ENCODE data around the gene FOXE3. TPM values are rescaled to one million over a fixed set of nuclear protein-coding genes. Genes with fewer than 3 reads are reported as not detected.

The FOXE3 gene
- total RNA-seq (not detected), polyA plus RNA-seq (not detected)

DNA sequence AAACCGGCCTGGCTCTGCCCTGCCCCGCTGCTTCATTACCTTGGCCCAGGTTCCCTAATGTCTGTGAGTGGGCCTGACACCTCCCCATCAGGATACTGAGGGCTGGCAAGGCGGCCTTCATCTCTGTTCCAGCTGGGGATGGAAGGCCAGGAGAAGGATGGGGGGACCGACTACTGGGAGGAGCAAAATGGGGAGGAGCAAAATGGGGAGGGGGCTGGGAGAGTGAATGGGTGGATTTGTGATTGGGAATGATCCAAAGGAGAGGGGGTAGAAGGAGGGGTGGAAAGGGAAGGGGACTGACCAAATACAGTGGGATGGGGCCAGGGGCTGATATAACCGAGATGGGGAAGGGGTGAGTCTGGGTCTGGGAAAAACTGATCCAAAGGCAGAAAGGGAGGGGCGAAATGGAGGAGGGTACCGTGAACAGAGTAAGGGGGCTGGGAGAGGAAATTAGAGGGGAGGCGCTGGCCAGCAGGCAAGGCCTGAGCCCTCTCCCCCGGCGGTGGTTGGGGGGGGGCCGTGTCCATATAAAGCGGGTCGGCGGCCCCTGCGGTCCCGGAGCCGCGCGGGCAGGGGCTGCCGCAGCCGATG is at the start of gene FOXE3:
FOXE3 (plus strand) TSS at position 558 of the 591 bp plus-strand sequence; CDS start at position 589, 31 bp downstream.
- 24% methylated on average over 21 of the region's 21 CpGs for WGBS
- peaks cover 0 to 7% (median 3%) of the 10 kb centered on the region in 4 donors for H3K27me3 ChIP-seq (ENCODE audit: control insufficient read depth in 4 of 4, insufficient read depth in 4 of 4, low read length in 3 of 4)
- peaks cover 0 to 8% (median 3%) of the 10 kb centered on the region in 4 donors for H3K4me1 ChIP-seq (ENCODE audit: control insufficient read depth in 4 of 4, insufficient read depth in 4 of 4, low read length in 3 of 4)
- TF ChIP-seq FOXA2 (IDR thresholded peaks at IDR 0.05) (no peak), TAF1 (conservative IDR thresholded peaks at IDR 0.05) (no peak), NR2F2 (IDR thresholded peaks at IDR 0.05) (no peak), RXRA (IDR thresholded peaks at IDR 0.05) (no peak), GABPA (IDR thresholded peaks at IDR 0.05 in 1 of 2, conservative IDR thresholded peaks at IDR 0.05 in 1 of 2) (no peak), SP1 (IDR thresholded peaks at IDR 0.05) (no peak), FOXA1 (IDR thresholded peaks at IDR 0.05) (no peak), YY1 (IDR thresholded peaks at IDR 0.05) (no peak), HNF4G (IDR thresholded peaks at IDR 0.05) (no peak), JUND (IDR thresholded peaks at IDR 0.05) (no peak), HNF4A (conservative IDR thresholded peaks at IDR 0.05) (no peak), EGR1 (IDR thresholded peaks at IDR 0.05; ENCODE audit: low read depth in 2 of 2) (no peak), RAD21 (IDR thresholded peaks at IDR 0.05) (no peak)
- TF ChIP-seq, protein P1, sequence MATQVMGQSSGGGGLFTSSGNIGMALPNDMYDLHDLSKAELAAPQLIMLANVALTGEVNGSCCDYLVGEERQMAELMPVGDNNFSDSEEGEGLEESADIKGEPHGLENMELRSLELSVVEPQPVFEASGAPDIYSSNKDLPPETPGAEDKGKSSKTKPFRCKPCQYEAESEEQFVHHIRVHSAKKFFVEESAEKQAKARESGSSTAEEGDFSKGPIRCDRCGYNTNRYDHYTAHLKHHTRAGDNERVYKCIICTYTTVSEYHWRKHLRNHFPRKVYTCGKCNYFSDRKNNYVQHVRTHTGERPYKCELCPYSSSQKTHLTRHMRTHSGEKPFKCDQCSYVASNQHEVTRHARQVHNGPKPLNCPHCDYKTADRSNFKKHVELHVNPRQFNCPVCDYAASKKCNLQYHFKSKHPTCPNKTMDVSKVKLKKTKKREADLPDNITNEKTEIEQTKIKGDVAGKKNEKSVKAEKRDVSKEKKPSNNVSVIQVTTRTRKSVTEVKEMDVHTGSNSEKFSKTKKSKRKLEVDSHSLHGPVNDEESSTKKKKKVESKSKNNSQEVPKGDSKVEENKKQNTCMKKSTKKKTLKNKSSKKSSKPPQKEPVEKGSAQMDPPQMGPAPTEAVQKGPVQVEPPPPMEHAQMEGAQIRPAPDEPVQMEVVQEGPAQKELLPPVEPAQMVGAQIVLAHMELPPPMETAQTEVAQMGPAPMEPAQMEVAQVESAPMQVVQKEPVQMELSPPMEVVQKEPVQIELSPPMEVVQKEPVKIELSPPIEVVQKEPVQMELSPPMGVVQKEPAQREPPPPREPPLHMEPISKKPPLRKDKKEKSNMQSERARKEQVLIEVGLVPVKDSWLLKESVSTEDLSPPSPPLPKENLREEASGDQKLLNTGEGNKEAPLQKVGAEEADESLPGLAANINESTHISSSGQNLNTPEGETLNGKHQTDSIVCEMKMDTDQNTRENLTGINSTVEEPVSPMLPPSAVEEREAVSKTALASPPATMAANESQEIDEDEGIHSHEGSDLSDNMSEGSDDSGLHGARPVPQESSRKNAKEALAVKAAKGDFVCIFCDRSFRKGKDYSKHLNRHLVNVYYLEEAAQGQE (IDR thresholded peaks at IDR 0.05): no peak
- TF ChIP-seq, protein P2, sequence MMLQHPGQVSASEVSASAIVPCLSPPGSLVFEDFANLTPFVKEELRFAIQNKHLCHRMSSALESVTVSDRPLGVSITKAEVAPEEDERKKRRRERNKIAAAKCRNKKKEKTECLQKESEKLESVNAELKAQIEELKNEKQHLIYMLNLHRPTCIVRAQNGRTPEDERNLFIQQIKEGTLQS (IDR thresholded peaks at IDR 0.05): no peak
- TF ChIP-seq, protein P3, sequence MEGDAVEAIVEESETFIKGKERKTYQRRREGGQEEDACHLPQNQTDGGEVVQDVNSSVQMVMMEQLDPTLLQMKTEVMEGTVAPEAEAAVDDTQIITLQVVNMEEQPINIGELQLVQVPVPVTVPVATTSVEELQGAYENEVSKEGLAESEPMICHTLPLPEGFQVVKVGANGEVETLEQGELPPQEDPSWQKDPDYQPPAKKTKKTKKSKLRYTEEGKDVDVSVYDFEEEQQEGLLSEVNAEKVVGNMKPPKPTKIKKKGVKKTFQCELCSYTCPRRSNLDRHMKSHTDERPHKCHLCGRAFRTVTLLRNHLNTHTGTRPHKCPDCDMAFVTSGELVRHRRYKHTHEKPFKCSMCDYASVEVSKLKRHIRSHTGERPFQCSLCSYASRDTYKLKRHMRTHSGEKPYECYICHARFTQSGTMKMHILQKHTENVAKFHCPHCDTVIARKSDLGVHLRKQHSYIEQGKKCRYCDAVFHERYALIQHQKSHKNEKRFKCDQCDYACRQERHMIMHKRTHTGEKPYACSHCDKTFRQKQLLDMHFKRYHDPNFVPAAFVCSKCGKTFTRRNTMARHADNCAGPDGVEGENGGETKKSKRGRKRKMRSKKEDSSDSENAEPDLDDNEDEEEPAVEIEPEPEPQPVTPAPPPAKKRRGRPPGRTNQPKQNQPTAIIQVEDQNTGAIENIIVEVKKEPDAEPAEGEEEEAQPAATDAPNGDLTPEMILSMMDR (IDR thresholded peaks at IDR 0.05; ENCODE audit: low read depth, low read length, missing input control): no peak
- TF ChIP-seq, protein P4, sequence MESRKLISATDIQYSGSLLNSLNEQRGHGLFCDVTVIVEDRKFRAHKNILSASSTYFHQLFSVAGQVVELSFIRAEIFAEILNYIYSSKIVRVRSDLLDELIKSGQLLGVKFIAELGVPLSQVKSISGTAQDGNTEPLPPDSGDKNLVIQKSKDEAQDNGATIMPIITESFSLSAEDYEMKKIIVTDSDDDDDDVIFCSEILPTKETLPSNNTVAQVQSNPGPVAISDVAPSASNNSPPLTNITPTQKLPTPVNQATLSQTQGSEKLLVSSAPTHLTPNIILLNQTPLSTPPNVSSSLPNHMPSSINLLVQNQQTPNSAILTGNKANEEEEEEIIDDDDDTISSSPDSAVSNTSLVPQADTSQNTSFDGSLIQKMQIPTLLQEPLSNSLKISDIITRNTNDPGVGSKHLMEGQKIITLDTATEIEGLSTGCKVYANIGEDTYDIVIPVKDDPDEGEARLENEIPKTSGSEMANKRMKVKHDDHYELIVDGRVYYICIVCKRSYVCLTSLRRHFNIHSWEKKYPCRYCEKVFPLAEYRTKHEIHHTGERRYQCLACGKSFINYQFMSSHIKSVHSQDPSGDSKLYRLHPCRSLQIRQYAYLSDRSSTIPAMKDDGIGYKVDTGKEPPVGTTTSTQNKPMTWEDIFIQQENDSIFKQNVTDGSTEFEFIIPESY (IDR thresholded peaks at IDR 0.05): no peak
- TF ChIP-seq, protein P5, sequence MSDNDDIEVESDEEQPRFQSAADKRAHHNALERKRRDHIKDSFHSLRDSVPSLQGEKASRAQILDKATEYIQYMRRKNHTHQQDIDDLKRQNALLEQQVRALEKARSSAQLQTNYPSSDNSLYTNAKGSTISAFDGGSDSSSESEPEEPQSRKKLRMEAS (IDR thresholded peaks at IDR 0.05): no peak
- DNase-seq (ENCODE audit: low spot score): no peak
- peak within 1 kb of the TSS in 1 of 3 donors; percentile 31 for H3K4me3 ChIP-seq (ENCODE audit: low read depth in 1 of 3, low read length in 3 of 3)
- no peak within 1 kb of the TSS for H3K27ac ChIP-seq (ENCODE audit: low read depth in 1 of 2, low read length in 2 of 2)
- H3K9me3 ChIP-seq (ENCODE audit: control insufficient read depth in 4 of 4, low read length in 3 of 4): no peaks in the 10 kb centered on the region
- no peaks in the 10 kb centered on the region for H3K36me3 ChIP-seq (ENCODE audit: control insufficient read depth in 4 of 4, insufficient read depth in 3 of 4, low read depth in 1 of 4, low read length in 3 of 4)
- no peak within 1 kb of the TSS for H3K9ac ChIP-seq (ENCODE audit: low read depth in 1 of 2, low read length in 2 of 2)
